D721Med (cell line): ENCODE measurements around the gene TFDP1.
"Not testable (repeated sequence)": the region's sequence is repeated elsewhere in the genome, so short reads cannot be mapped to it uniquely, and the experiment has no call there.

Experiments
- DNase-seq: peaks from one replicate; pipeline ENCODE4 v3.0.0; 2011; ENCODE audit warnings: low spot score; ENCODE audit not compliant: insufficient read length
- FAIRE-seq: peaks from 2 replicates; lab custom pipeline; 2011; peaks lifted over from hg19 to GRCh38; lab: Jason Lieb, UNC
- CTCF ChIP-seq: IDR thresholded peaks from 2 replicates; pipeline ENCODE4 v1.5.1; 2012; ENCODE audit warnings: mild to moderate bottlenecking, control low read depth; ENCODE audit not compliant: insufficient read depth; ENCODE audit errors: missing control alignments

Gene TFDP1

GRCh38 chr13:113559061-113559460 is 25.5 kb upstream of the TFDP1 start:
- no peak for TF ChIP-seq CTCF
- DNase-seq (no peak), FAIRE-seq (no peak)

- no peak for TF ChIP-seq CTCF
- FAIRE-seq (no peak), DNase-seq (no peak)
Observed at GRCh38 chr13:113559901-113560644, 24.5 kb upstream of the TFDP1 start.

GRCh38 chr13:113560645-113561416 is 23.7 kb upstream of the TFDP1 start:
- DNase-seq: no peak
- no peak for TF ChIP-seq CTCF
- FAIRE-seq: no peak

- no peak for TF ChIP-seq CTCF
- FAIRE-seq (no peak), DNase-seq (no peak)
Observed at GRCh38 chr13:113561417-113562084, 23.0 kb upstream of the TFDP1 start.

- DNase-seq: peak; percentile 63
- TF ChIP-seq CTCF: peak; percentile 84
- no peak for FAIRE-seq
Observed at GRCh38 chr13:113562085-113562749, 22.3 kb upstream of the TFDP1 start.

GRCh38 chr13:113562844-113563243 is 21.7 kb upstream of the TFDP1 start:
- no peak for DNase-seq
- TF ChIP-seq CTCF: no peak
- no peak for FAIRE-seq

- DNase-seq, FAIRE-seq: not testable (repeated sequence)
Observed at GRCh38 chr13:113563511-113563910, 21.0 kb upstream of the TFDP1 start.
